Left forelimb (tissue), 1 donor: Measurements from ENCODE around the gene ANKRD7.
A peak's percentile ranks its signal among the peaks of the same experiment; 100 is the strongest.

Experiments used
- DNase-seq: peaks from one replicate; pipeline ENCODE4 v3.0.0-alpha.2; 2018; ENCODE audit warnings: low spot score

The ANKRD7 gene, protein sequence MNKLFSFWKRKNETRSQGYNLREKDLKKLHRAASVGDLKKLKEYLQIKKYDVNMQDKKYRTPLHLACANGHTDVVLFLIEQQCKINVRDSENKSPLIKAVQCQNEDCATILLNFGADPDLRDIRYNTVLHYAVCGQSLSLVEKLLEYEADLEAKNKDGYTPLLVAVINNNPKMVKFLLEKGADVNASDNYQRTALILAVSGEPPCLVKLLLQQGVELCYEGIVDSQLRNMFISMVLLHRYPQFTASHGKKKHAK

GRCh38 chr7:118224521-118224920, at the start of gene ANKRD7:
Gene ANKRD7, plus strand, starts transcription at chr7:118224704. Its CDS starts 127 bp downstream, at chr7:118224831.
- no peak for DNase-seq

- DNase-seq: no peak
Measured at GRCh38 chr7:118175740-118176139, 48.8 kb upstream of the ANKRD7 start.

- no peak for DNase-seq
Measured at GRCh38 chr7:118179191-118179590, 45.3 kb upstream of the ANKRD7 start.

GRCh38 chr7:118182593-118183427, 41.7 kb upstream of the ANKRD7 start:
- no peak for DNase-seq

DNA sequence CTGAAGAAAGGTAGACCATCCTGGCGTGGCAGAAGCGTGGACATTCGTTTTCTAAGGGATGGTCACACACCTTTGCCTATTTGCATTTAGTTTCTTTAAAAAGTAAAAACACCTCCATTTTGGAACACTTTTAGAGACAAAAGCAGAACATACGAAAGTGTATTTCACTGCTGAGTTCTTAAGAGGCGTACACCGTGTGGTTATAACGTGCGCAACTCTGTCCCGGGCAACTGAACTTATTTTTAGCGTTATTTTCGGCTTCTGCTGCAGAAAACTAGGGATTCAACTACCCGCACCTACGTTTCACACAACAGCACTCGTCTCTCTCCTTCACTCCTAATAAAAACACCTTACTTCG, 41.1 kb upstream of the ANKRD7 start:
- no peak for DNase-seq

- DNase-seq: peak; percentile 97
Measured at GRCh38 chr7:118183786-118184564, 40.5 kb upstream of the ANKRD7 start, which contains the start of gene LSM8. Gene LSM8, plus strand, starts transcription at chr7:118184164. Its CDS starts 60 bp downstream, at chr7:118184224.

DNA sequence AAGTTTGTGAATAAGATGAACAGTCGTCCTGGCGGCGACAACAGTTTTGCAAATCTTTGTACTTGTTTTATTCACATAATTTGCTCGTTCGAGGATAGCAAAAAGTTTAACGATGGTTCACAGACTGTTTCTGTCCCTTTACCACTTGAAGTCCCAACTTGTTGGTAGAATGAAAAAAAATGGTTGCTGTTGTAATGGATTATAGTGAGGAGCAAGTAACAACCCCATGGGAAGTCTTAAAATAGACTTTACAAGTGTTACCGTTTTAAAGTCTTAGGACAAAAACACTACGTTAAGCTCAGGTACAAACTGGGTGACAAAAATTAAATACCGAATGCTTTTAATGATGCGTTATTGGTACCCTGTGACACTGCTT, 40.0 kb upstream of the ANKRD7 start:
- DNase-seq: no peak

DNA sequence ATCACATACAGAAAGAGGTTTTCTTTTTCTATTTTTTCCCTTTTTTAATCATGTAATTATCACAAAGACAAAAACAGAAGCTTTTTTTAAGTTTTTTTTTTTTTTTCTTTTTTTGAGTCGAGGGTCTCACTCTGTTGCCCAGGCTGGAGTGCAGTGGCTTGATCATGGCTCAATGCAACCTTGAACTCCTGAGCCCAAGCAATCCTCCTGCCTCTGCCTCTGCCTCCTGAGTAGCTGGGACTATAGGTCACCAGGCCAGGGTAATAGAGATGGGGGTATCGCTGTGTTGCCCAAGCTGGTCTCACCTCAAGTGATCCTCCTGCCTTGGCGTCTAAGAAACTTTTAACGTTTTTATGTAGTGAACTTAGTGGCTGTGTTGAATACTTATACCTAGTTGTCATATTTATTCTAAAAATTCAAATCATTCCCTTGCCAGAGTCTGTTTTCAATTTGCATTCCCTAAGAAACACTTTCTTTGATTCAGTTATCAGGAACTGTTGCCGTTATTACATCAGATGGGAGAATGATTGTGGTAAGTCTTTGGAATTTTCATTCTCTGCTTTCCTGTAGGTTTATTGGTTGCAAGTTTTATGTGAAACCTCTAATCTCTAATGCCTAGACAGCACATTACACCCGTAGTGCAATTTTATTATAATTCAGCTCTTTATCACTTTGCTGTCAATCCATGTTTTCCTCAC, 39.2 kb upstream of the ANKRD7 start:
- no peak for DNase-seq

DNA sequence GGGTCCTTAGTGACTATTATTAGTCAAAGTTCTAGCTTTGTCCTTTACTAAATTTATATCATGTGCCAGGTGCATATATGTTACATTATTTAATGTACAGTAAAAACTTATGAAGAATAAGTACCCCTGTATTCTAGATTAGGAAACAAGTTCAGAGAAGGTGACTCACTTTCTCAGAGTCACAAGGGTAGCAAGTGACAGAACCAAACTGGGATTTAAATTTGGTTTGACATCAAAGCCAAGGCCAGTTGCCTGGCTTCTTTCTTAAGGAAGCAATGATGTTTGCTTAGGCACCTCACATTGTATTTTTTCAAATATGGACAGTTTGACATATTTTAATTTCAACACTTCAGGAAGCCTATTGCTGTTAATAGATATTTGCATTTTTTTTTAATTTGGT, 38.0 kb upstream of the ANKRD7 start:
- no peak for DNase-seq

GRCh38 chr7:118194571-118194970, 29.9 kb upstream of the ANKRD7 start:
- DNase-seq: no peak

GRCh38 chr7:118195837-118196474, 28.5 kb upstream of the ANKRD7 start:
- DNase-seq: no peak

GRCh38 chr7:118202061-118202460, 22.4 kb upstream of the ANKRD7 start:
- DNase-seq: no peak

- peak; percentile 83 for DNase-seq
Measured at GRCh38 chr7:118214051-118214832, 10.3 kb upstream of the ANKRD7 start.

DNA sequence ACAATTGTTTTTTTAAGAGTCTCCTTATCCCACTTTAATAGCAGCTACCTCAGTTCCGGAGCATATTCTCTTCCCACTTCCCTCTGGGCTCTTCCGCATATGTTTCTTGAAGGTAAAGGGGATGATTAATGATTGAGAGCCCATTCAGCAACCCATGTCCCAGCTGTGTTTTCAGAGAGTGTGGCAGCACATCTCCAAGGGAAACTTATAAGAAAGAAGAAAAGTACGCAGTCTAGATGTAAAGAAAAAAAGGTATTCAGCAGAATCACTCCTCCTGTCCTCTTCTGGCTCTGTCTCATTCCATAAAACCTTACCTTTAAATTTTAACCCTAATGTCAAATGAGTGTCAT, 9.7 kb upstream of the ANKRD7 start:
- no peak for DNase-seq

DNA sequence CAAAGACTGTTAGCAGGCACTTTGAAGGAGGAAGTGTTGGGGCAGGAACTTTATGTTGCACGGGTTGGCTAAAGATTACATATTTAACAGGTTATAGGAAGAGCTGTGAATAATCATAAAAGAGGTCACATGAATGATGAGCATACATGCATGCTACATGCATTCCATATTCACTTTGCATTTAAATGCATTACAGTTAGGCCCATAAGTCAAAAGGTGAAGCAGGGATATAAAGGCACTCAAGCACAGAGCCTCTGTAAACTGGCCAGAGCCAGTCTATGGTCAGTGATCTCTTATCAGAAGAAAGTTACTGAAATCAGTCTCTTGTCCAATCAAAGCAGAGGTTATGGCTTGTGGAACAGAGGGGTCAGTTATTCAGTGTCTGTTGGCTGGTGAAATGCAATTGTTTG, 7.3 kb upstream of the ANKRD7 start:
- no peak for DNase-seq

DNA sequence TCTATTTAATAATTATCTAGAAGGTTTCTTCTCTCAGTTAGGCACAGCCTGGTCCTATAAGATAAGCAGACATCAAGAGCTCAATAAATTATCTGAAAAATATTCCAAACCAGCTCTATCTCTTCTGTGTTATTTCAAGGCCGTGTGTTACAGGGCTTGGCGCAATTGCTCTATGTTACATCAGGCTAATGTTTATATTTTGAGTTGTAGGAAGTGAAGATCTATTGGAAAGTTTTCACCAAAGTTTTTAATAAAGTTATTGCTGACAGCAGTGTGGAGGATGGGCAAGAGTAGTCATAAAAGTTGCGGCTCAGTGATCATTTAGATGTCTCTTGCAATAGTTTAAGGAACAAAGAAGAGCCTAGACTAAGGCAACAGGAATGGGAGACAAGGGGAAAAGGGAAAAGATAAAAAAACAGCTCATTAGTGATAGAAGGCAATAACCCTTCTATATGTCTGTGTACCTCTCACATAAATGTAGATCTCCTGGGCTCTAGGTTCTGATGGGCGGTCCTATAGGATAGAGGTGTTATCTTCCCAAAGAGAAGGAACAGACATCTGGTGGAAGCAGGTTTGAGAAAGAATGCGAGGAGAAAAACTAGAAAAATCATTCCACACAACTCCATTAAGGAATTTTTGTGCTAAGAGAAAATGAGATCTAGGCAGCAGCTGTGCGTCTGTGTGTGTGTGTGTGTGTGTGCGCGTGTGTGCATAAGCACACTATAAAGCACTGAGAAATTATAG, 5.9 kb upstream of the ANKRD7 start:
- DNase-seq: no peak

GRCh38 chr7:118219157-118219512, 5.4 kb upstream of the ANKRD7 start:
- no peak for DNase-seq

DNA sequence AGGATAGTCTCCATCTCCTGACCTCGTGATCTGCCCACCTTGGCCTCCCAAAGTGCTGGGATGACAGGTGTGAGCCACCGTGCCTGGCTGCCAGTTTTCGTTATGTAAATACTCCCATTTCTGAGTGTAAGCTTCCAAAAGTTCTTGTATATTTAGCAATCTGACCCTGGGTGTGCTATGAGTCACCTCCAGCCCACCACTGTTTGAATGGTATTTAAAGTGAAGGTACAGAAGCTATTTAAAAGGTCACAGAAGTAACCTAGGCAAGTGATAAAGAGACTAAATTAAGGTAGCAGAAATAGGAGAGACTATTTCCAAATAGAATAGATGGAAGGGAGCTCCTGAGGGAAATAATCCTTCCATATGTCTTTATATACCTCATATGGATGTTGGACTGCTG, 3.9 kb upstream of the ANKRD7 start:
- DNase-seq: no peak

GRCh38 chr7:118222591-118222990, 1.9 kb upstream of the ANKRD7 start:
- DNase-seq: no peak

DNA sequence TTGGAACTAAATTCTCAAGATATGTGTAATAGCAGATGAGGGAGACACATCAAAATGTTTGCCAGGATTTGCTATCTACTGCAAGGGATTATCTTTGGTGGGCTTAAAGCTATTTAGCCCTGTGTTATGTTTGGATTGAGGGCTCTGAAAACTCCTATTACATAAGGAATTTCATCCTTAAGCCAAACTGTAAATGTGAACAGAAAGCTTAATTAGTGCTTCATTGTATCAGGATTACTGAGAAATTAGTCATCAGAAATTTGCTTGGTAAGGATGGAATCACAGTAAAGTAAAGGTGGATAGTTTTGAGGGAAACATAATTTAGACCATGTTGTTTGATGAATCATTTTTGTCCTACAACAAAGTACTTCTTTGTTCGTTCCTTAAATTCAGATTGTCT, 8.3 kb downstream of the ANKRD7 start:
- no peak for DNase-seq
